ENCODE data around the gene HOXC12.

The HOXC12 gene

GRCh38 chr12:54000116-54001114, 45.7 kb downstream of the HOXC12 start, which contains the start of gene HOXC9:
TSS of gene HOXC9 (plus strand) at chr12:54000161. CDS start at chr12:54000189, 28 bp downstream.
- H3K4me3 ChIP-seq (ENCODE audit: low read depth, low read length) = peak within 1 kb of the TSS; percentile 94
- H3K9me3 ChIP-seq (ENCODE audit: control insufficient read depth, insufficient read depth, low read depth, low read length) = no peaks in the 10 kb centered on the region
- ChIA-PET POLR2A (interaction anchor here (0.6 to 3.7 kb wide), 17 partner anchors 8 to 388 kb away, joined by 3 to 34 read pairs (median 4); partner anchors contain the start of genes CBX5, HNRNPA1, HOXC10 and HOXC13), CTCF (interaction anchor here (0.5 to 6.7 kb wide), 18 partner anchors 10 to 378 kb away, joined by 3 to 49 read pairs (median 4); partner anchors contain the start of genes HOXC10 and SMUG1)
- H3K36me3 ChIP-seq (ENCODE audit: control insufficient read depth in 2 of 2, insufficient read depth in 1 of 2, low read length in 2 of 2) = peaks cover 8 to 15% of the 10 kb centered on the region in 2 experiments; a peak in 2 of 3 replicates
- H3K4me1 ChIP-seq (ENCODE audit: control insufficient read depth, insufficient read depth, low read length) = peaks cover 41% of the 10 kb centered on the region
- peak within 1 kb of the TSS; percentile 99 for H3K27ac ChIP-seq (ENCODE audit: extremely low read depth, low read depth, low read length)
- TF ChIP-seq KLF1 (tag by site-specific recombination; IDR thresholded peaks at IDR 0.05) (peak; percentile 74), ZNF398 (tag by site-specific recombination; IDR thresholded peaks at IDR 0.05) (peak; percentile 50), PRDM6 (tag by site-specific recombination; IDR thresholded peaks at IDR 0.05) (peak; percentile 70; the same call in 1 of the 2 replicates), ZNF560 (tag by site-specific recombination; IDR thresholded peaks at IDR 0.05; ENCODE audit: borderline replicate concordance) (no peak), ZNF555 (tag by site-specific recombination; conservative IDR thresholded peaks at IDR 0.05) (no peak), GLIS2 (tag by site-specific recombination; IDR thresholded peaks at IDR 0.05) (peak; percentile 70), ZNF2 (tag by site-specific recombination; IDR thresholded peaks at IDR 0.05) (0 out of 2 replicates have a peak, but pooled peaks have one; percentile 31), ZNF10 (tag by site-specific recombination; IDR thresholded peaks at IDR 0.05) (0 out of 2 replicates have a peak, but pooled peaks have one; percentile 21), ZBTB7A (tag by site-specific recombination; IDR thresholded peaks at IDR 0.05; ENCODE audit: low read depth) (no peak), KLF16 (tag by site-specific recombination; IDR thresholded peaks at IDR 0.05) (peak; percentile 20; the same call in 1 of the 2 replicates), ZIC2 (tag by site-specific recombination; IDR thresholded peaks at IDR 0.05) (peak; percentile 29; the same call in 1 of the 2 replicates), ZNF76 (tag by site-specific recombination; IDR thresholded peaks at IDR 0.05; ENCODE audit: borderline replicate concordance, low read depth) (peak; percentile 11; the same call in 1 of the 2 replicates), ZBTB11 (tag by site-specific recombination; conservative IDR thresholded peaks at IDR 0.05; ENCODE audit: low read depth) (peak; percentile 43), ZNF266 (tag by site-specific recombination; IDR thresholded peaks at IDR 0.05; ENCODE audit: low read depth) (peak; percentile 10; the same call in 1 of the 2 replicates), ZBTB26 (tag by site-specific recombination; optimal IDR thresholded peaks at IDR 0.05) (peak; percentile 72), ZNF791 (tag by site-specific recombination; IDR thresholded peaks at IDR 0.05) (0 out of 2 replicates have a peak, but pooled peaks have one; percentile 42), REST (tag by site-specific recombination; IDR thresholded peaks at IDR 0.05) (peak; percentile 80), ZNF23 (tag by site-specific recombination; IDR thresholded peaks at IDR 0.05; ENCODE audit: borderline replicate concordance) (no peak), ZNF335 (tag by site-specific recombination; conservative IDR thresholded peaks at IDR 0.05) (peak; percentile 81), ZFHX2 (tag by site-specific recombination; conservative IDR thresholded peaks at IDR 0.05) (peak; percentile 66), ZFP37 (tag by site-specific recombination; IDR thresholded peaks at IDR 0.05) (no peak; the same call in 1 of the 2 replicates), ZBTB20 (tag by site-specific recombination; IDR thresholded peaks at IDR 0.05) (peak; percentile 61), ZNF660 (tag by site-specific recombination; IDR thresholded peaks at IDR 0.05) (0 out of 2 replicates have a peak, but pooled peaks have one; percentile 22)

Measured in HEK293 (cell line).